HepG2 (cell line): Measurements from ENCODE around the gene RBBP5. TPM values are rescaled to one million over a fixed set of nuclear protein-coding genes. Genes with fewer than 3 reads are reported as not detected.

Experiments
- ATAC-seq: fragments of 200-7000 bp; cut with Tn5 transposase; 3 replicates; pipeline ENCODE4 v1.9.1; 2020; ENCODE audit warnings: mild to moderate bottlenecking, moderate library complexity
- BruUV-seq: library from RNA; stranded (reverse); fragments of 400-500 nt; replicated peaks from 2 replicates; lab custom pipeline; 2021; lab: Mats Ljungman, UMichigan
- CTCF ChIA-PET: fragments of 300-600 bp; formaldehyde crosslinking; extraction: SDS; loops from one replicate; lab custom pipeline; 2021; ENCODE audit warnings: low total read pairs, inconsistent platforms, low intra/inter-chr PET ratio; lab: Yijun Ruan, JAX
- POLR2A ChIA-PET: fragments of 350-600 bp; sonication (Branson Sonifier 250); formaldehyde crosslinking; loops from one replicate; lab custom pipeline; 2020; ENCODE audit warnings: antibody characterized with exemption, inconsistent platforms; lab: Yijun Ruan, JAX
- DNase-seq: peaks from one replicate; pipeline ENCODE4 v3.0.0-alpha.2; 2015; ENCODE audit warnings: low spot score
- FAIRE-seq: peaks from 3 replicates; lab custom pipeline; 2011; peaks lifted over from hg19 to GRCh38; lab: Jason Lieb, UNC
- H2AFZ ChIP-seq: one replicate; pipeline ENCODE4 v1.6.1; 2011; ENCODE audit warnings: low read length, inconsistent platforms
- H3K27ac ChIP-seq: fragments of 300-600 bp; 3 replicates; pipeline ENCODE4 v1.8.0; 2011; ENCODE audit warnings: mixed run types, mild to moderate bottlenecking, mixed read lengths, low read length, inconsistent platforms; ENCODE audit not compliant: insufficient read depth; ENCODE audit errors: extremely low read length
- H3K27me3 ChIP-seq, 2 experiments: fragments of 200-600 bp in 1 of 2; 2 replicates in 1 of 2; 3 replicates in 1 of 2; pipeline versions ENCODE4 v1.6.0 to v1.8.0; 2011; ENCODE audit warnings: low read length in 2 of 2, mild to moderate bottlenecking in 2 of 2, moderate library complexity in 2 of 2, inconsistent platforms in 1 of 2; ENCODE audit not compliant: insufficient read depth in 2 of 2, control insufficient read depth in 1 of 2
- H3K36me3 ChIP-seq, 2 experiments: fragments of 200-600 bp in 1 of 2; replicated peaks in 1 of 2; 2 replicates in 1 of 2; 3 replicates in 1 of 2; pipeline versions ENCODE4 v1.5.1 to v1.8.0; 2011; ENCODE audit warnings: low read length in 2 of 2, inconsistent platforms in 1 of 2; ENCODE audit not compliant: insufficient read depth in 2 of 2, control insufficient read depth in 1 of 2
- H3K4me1 ChIP-seq: 2 replicates; pipeline ENCODE4 v1.5.1; 2012; ENCODE audit warnings: low read length, inconsistent platforms; ENCODE audit not compliant: insufficient read depth
- H3K4me2 ChIP-seq: 2 replicates; pipeline ENCODE4 v1.6.0; 2011; ENCODE audit warnings: low read depth, low read length, inconsistent platforms
- H3K4me3 ChIP-seq, 3 experiments: fragments of 200-600 bp in 1 of 3; sonication (generic), shearing (Covaris generic) in 1 of 3; replicated peaks in 1 of 3; 2 replicates each; pipeline ENCODE4 v1.5.1; 2011 to 2016; ENCODE audit warnings: low read length in 3 of 3, inconsistent platforms in 2 of 3, low read depth in 2 of 3, mild to moderate bottlenecking in 2 of 3, control low read depth in 1 of 3, mixed read lengths in 1 of 3; ENCODE audit not compliant: insufficient read depth in 1 of 3
- H3K79me2 ChIP-seq: one replicate; pipeline ENCODE4 v1.6.1; 2011; ENCODE audit warnings: low read length, inconsistent platforms; ENCODE audit not compliant: insufficient read depth
- H3K9ac ChIP-seq: 2 replicates; pipeline ENCODE4 v1.6.0; 2011; ENCODE audit warnings: mild to moderate bottlenecking, low read depth, low read length, inconsistent platforms; ENCODE audit not compliant: insufficient read depth
- H3K9me3 ChIP-seq: 2 replicates; pipeline ENCODE4 v1.5.1; 2012; ENCODE audit warnings: mild to moderate bottlenecking, low read length
- H4K20me1 ChIP-seq: 2 replicates; pipeline ENCODE4 v1.6.0; 2011; ENCODE audit warnings: inconsistent platforms, mild to moderate bottlenecking, low read length, moderate library complexity; ENCODE audit not compliant: insufficient read depth
- ATF6 ChIP-seq: sonication (generic); formaldehyde crosslinking; conservative IDR thresholded peaks from 2 replicates; pipeline ENCODE4 v1.4.0; 2020; ENCODE audit warnings: missing genetic modification reagents
- JARID2 ChIP-seq: sonication (generic); formaldehyde crosslinking; IDR thresholded peaks from 2 replicates; pipeline ENCODE4 v1.8.1; 2023; ENCODE audit warnings: missing genetic modification reagents, inconsistent platforms; ENCODE audit not compliant: insufficient replicate concordance
- TMF1 ChIP-seq: sonication (generic); formaldehyde crosslinking; IDR thresholded peaks from 2 replicates; pipeline ENCODE4 v1.8.1; 2022; ENCODE audit warnings: low read depth, missing genetic modification reagents
- ZMAT5 ChIP-seq: sonication (generic); formaldehyde crosslinking; IDR thresholded peaks from 2 replicates; pipeline ENCODE4 v1.5.0; 2020; ENCODE audit warnings: mild to moderate bottlenecking, low read depth, missing genetic modification reagents, borderline replicate concordance
- ZNF253 ChIP-seq: sonication (generic); formaldehyde crosslinking; IDR thresholded peaks from 2 replicates; pipeline ENCODE4 v1.8.0; 2022; ENCODE audit warnings: mild to moderate bottlenecking, missing genetic modification reagents, borderline replicate concordance
- ZNF34 ChIP-seq: sonication (generic); formaldehyde crosslinking; IDR thresholded peaks from 2 replicates; pipeline ENCODE4 v1.4.0; 2020; ENCODE audit warnings: mild to moderate bottlenecking, missing genetic modification reagents, borderline replicate concordance
- ZNF549 ChIP-seq: sonication (generic); formaldehyde crosslinking; IDR thresholded peaks from 2 replicates; pipeline ENCODE4 v1.5.0; 2020; ENCODE audit warnings: missing genetic modification reagents
- WGBS: methylation state at CpG from one replicate; pipeline ENCODE4 v1.1.6; 2017; ENCODE audit warnings: low lambda C conversion rate; 5-methylcytosine and 5-hydroxymethylcytosine counted together
- in situ Hi-C: cut with HindIII; loops from 2 replicates; pipeline ENCODE4 v1.10.0; 2017; ENCODE audit warnings: low pct_unique_long_range_greater_than_20kb; ENCODE audit not compliant: extremely low pct_ligation_motif_present
- intact Hi-C: fragments of 100-400 bp; cut with micrococcal nuclease; formaldehyde crosslinking; loops from one replicate; pipeline ENCODE4 v1.10.0; 2022; ENCODE audit not compliant: unreplicated experiment
- polyA plus RNA-seq, 8 experiments: library from polyadenylated mRNA; depleted of rRNA in 3 of 8; stranded (reverse) in 7 of 8; unstranded in 1 of 8; fragments of >200 nt; fragmentation: Illumina TruSeq in 4 of 8; extraction: Trizol in 4 of 8; gene quantifications; 2 replicates each; pipeline versions ENCODE4 v1.2.1 to v1.2.3, GENCODE V29; 2011 to 2016; ENCODE audit warnings: low read depth in 4 of 8, missing spikeins in 1 of 8, mixed read lengths in 1 of 8; ENCODE audit not compliant: insufficient read depth in 1 of 8
- total RNA-seq, 5 experiments: library from RNA; depleted of rRNA; stranded (reverse); fragments of >200 nt; fragmentation: Illumina TruSeq; extraction: Trizol; gene quantifications; 2 replicates each; pipeline ENCODE4 v1.2.3, GENCODE V29; 2016; ENCODE audit warnings: low read depth in 1 of 5

RBBP5 gene
- total and polyA plus RNA-seq, 2 of the 13 experiments (the other 11 are each of a cell fraction or from before 2014, with no cell fraction given): 6.6 to 17.1 TPM

GRCh38 chr1:205068001-205068400, 53.8 kb downstream of the RBBP5 start:
- Histone ChIP-seq H3K27me3 (peaks cover 0 to 26% of the 10 kb centered on the region in 2 experiments; a peak in 3 of 5 replicates), H3K4me1 (no peaks in the 10 kb centered on the region), H3K4me3 (no peak overlapping the region), H3K9me3 (no peaks in the 10 kb centered on the region), H4K20me1 (no peaks in the 10 kb centered on the region), H3K4me2 (no peak overlapping the region), H3K79me2 (no peaks in the 10 kb centered on the region), H2AFZ (no peak overlapping the region), H3K36me3 (no peaks in the 10 kb centered on the region), H3K27ac (no peak overlapping the region), H3K9ac (no peak overlapping the region)
- TF ChIP-seq TMF1 (CRISPR knock-in tag): no peak
- TF ChIP-seq JARID2: no peak
- no peak for TF ChIP-seq ZMAT5 (CRISPR knock-in tag)
- no peak for TF ChIP-seq ZNF549 (CRISPR knock-in tag)
- no peak for TF ChIP-seq ZNF253 (CRISPR knock-in tag)
- TF ChIP-seq ATF6 (CRISPR knock-in tag): no peak
- no peak for TF ChIP-seq ZNF34
- DNase-seq (no peak), ATAC-seq (no peak), FAIRE-seq (no peak)
- in situ Hi-C loops: loop anchor here (10.0 kb wide), 1 partner anchor 187 kb away; no protein-coding TSS in a partner anchor
- no TSS peak for BruUV-seq
- POLR2A ChIA-PET: no interaction called here
- intact Hi-C loops: no loop called here
- CTCF ChIA-PET: no interaction called here
- whole genome bisulfite sequencing: 62% methylated on average over 4 of the region's 4 CpGs
